Activated naive CD4-positive, alpha-beta T cell treated with Interleukin-2 at 50 U/mL for 16 hours (primary cell): ENCODE measurements around the gene TLR9.

Experiments
- DNase-seq: peaks from one replicate; pipeline ENCODE4 v3.0.0-alpha.2; 2020

TLR9 gene

GRCh38 chr3:52232279-52233107, 7.0 kb upstream of the TLR9 start:
- peak; percentile 37 for DNase-seq

DNA sequence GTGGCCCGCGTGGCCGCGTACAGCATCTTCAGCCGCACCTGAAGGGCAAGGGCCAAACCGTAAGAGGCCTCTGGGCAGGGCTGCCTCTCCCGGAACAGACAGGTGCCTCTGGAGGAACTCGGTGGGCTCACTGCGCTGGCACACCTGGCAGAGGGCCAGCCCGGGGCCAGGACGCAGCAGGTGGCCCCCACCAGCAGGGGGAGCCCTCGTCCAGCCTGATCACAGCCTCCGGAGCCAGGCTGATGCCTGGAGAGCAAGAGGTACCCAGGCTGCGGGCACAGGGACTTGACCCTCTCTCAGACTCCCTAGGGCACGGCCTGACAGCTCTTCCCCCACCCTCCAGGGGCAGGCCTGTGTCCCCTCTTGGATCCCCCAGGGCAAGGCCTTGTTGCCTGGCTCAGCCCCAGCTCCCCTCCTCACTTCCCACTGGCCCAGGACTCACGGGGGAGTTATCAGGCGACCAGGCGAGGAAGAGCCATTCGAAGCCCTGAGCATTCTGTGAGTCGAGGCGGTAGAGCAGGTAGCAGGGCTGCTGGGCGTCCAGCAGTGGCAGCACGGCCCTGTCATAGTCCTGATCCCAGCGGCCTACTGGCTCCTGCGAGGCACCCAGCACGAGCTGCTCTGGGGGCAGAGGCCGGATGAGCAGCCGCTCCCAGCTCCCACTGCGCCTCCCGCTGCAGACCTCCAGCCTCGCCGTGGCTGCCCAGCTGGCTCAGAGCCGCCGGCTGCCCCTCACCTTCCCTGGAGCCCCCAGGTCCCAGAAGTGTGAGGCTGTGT, 6.2 kb upstream of the TLR9 start:
- peak; percentile 90 for DNase-seq

GRCh38 chr3:52230889-52231499, 5.5 kb upstream of the TLR9 start:
- DNase-seq, result no peak

DNA sequence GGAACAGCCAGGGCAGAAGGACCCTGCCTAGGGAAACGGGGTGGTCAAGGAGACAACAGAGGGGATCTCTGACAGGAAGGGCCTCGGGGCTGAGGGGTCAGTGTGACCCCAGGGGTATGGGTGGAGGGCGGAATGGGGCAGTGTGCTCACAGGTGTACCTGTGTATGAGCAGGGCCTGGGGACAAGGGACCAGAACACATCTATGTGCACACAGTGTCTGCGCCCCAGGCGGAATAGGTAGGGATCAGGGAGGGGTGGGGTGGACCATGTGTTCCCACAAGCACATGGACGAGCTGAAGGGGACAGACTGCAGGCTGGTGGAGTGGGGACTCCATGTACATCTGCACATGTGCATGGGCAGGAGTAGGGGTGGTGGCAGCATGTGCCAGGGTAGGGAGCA, 5.0 kb upstream of the TLR9 start:
- no peak for DNase-seq

GRCh38 chr3:52229656-52230055, 4.2 kb upstream of the TLR9 start:
- no peak for DNase-seq

DNA sequence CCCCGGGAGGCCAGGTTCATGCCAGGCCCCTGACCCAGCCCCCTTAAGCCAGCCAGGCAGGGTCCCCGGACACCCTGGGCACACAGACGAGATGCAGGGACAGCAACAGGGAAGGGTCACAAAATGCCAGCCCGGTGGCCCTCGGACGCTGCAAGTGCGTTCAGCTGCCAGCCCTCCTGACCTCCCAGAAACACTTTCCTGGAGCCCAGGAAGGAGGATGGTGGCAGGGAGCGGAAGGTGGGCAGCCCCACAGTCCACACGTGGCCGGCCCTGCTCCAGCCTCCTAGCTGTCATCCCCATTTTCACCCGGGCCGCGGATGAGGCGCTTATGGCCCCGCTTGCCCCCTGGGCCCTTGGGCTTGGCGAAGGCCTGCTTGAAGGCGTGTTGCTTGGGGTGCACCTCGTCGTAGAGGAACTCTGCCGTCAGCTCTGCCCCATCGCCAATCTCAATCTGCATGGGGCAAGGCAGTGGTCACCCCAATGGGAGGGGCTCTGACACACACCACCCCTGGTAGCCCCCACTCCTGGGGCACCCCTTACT, 3.4 kb upstream of the TLR9 start:
- DNase-seq, result no peak

GRCh38 chr3:52228266-52228665, 2.8 kb upstream of the TLR9 start:
- DNase-seq, result no peak

DNA sequence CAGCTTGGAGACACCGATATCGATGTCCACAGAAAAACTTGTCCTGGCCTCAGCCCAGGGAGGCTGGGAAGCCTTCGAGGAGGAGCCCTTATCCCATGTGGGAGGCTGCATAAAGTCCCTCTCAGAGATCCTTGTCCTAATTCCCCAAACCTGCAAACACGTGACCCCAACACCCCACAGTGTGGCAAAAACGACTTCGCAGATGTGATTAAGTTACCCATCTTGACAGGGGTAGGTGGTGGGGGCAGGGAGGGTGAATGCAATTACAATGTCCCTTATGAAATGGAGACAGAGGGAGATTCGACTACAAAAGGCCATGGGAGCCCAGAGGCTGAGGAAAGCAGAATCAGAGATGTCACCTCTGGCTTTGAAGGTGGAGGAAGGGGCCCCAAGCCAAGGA, 2.3 kb upstream of the TLR9 start:
- DNase-seq, result no peak

GRCh38 chr3:52227117-52227516, 1.7 kb upstream of the TLR9 start:
- no peak for DNase-seq

DNA sequence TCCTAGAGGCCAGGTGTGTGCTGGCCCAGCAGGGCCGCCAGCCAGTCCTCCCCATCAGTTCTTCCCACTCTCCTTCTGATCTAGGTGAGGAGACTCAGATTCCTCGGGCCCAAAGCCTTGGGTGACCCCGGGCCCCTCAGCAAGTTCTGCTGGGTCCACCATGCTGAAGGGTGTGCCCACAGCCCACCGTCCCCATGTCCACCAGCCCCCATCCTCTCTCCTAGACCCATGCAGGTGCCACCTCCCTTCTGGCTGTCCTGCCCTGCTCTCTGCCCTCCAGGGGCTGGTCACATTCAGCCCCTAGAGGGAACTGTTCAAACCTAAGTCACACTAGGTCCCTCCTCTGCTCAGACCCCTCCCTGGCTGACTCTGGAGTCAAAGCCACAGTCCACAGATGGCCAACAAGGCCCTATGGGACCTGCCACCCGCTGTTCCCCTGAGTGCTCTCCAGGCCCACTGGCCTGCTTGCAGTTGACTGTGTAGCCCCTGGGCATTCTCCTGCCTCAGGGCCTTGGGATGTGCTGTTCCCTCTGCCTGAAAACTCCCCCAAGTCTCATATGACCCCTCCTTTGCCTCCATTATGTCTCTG, 878 bp upstream of the TLR9 start:
- no peak for DNase-seq

- DNase-seq, result no peak
Measured at GRCh38 chr3:52223449-52224408, 1.7 kb downstream of the TLR9 start.

GRCh38 chr3:52222319-52223221, 2.9 kb downstream of the TLR9 start:
- no peak for DNase-seq

- peak; percentile 62 for DNase-seq
Measured at GRCh38 chr3:52221563-52222318, 3.7 kb downstream of the TLR9 start.

DNA sequence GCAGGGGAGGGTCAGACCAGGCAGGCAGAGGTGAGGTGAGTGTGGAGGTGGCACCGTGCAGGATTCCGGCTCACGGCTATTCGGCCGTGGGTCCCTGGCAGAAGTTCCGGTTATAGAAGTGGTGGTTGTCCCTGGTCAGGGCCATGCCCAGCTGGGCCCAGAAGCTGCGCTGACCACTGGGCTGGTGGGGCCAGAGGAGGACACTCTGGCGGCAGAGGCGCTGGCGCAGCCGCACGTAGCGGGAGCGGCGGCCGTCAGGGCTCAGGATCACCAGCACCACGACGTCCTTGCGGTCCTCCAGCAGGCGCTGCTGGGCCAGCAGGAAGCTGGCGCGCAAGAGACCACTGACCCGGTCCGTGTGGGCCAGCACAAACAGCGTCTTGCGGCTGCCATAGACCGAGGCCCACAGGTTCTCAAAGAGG, 4.3 kb downstream of the TLR9 start:
- DNase-seq, result no peak

GRCh38 chr3:52220380-52221026, 4.9 kb downstream of the TLR9 start:
- peak; percentile 90 for DNase-seq

DNA sequence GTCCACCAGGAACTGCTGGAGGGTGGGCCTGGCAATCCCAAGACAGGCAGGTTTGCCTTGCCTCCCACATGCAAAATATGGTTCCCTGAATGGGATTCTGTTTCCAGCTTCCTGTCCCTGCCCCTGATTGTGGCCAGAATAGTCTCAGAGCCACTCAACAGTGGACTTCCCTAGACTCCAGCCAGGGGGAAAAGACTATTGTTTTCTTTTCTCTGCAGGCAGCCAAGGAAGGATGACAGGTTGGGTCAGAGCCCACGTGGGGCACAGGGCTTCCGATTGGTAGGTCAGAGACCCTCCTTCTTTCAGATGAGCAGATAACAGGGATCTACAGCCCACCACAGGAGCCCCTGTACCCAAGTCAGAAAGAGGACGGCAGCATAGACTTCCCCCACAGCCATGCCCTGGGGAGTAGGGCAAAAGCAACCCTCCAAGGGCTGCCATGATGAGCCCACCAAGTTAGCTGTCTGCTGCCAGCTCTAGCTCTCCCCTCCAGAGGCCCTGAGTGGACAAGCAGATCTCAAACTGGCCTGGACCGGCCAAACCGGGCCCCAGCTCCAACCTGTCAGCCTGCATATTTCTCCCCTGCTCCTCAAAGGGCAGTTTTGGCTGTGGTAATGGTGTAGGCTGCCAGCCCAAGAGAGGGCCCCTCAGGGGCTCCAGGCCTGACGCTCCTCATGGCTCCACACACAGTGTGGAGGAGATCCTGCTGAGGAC, 6.4 kb downstream of the TLR9 start:
- DNase-seq, result no peak

DNA sequence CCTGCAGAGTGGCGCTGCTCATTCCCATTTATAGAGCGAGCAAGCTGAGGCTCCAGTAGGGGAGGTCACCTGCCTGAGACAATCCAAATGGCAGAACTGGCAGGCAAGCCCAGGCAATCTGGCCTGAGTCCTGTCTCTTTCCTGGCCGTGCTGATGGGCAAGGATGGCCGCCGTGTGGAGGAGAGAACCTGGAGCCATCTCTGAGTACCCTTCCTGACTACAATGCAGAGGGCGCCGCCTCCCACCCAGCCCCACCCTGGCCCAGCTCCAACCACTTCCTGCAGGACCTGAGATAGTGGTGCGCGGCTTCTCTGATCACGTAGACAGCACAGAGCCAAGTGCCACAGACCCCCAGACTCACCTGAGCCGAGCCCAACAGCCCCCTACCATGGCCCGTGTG, 7.0 kb downstream of the TLR9 start:
- DNase-seq, result no peak

DNA sequence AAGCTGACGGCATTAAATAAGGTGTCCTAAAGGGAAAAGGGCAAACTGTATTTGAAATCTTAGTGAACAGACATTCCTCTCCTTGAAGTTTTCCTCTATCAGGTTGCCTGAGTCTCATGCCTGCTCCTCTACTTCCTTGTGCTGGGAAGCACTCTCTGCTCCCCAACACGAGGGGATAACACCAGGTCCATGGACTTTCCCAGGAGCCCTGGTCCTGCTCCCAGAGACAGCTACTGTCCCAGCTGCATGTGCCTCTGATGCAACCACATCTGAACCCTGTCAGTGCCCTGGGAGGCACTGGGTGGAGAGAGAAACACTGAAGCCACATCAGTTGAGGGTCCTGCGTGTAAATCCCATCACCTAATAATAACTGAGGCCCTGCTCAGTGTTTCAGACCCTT, 7.4 kb downstream of the TLR9 start:
- no peak for DNase-seq

- DNase-seq, result no peak
Measured at GRCh38 chr3:52217409-52217805, 8.0 kb downstream of the TLR9 start.
